Neuronal stem cell (in vitro differentiated cells): ENCODE data around the gene ZNF592. TPM values are rescaled to one million over a fixed set of nuclear protein-coding genes. Genes with fewer than 3 reads are reported as not detected.

ENCODE experiments used
- DNase-seq: peaks from one replicate; pipeline ENCODE4 v3.0.0-alpha.2; 2013; ENCODE audit warnings: low spot score
- H2AFZ ChIP-seq: one replicate; pipeline ENCODE4 v1.6.1; 2013; ENCODE audit warnings: mild to moderate bottlenecking, low read length, inconsistent platforms
- H2AK5ac ChIP-seq: 2 replicates; pipeline ENCODE4 v1.6.1; 2013; ENCODE audit warnings: low read depth, mild to moderate bottlenecking, inconsistent platforms, low read length, moderate library complexity, mixed read lengths
- H2BK120ac ChIP-seq: 2 replicates; pipeline ENCODE4 v1.6.1; 2013; ENCODE audit warnings: low read depth, mild to moderate bottlenecking, inconsistent platforms, low read length, moderate library complexity, mixed read lengths
- H2BK12ac ChIP-seq: one replicate; pipeline ENCODE4 v1.6.1; 2013; ENCODE audit warnings: low read length, inconsistent platforms
- H2BK15ac ChIP-seq: 2 replicates; pipeline ENCODE4 v1.6.1; 2013; ENCODE audit warnings: mild to moderate bottlenecking, low read length, inconsistent platforms, mixed read lengths
- H2BK5ac ChIP-seq: one replicate; pipeline ENCODE4 v1.6.1; 2013; ENCODE audit warnings: inconsistent platforms, mild to moderate bottlenecking, low read length, moderate library complexity
- H3K14ac ChIP-seq: one replicate; pipeline ENCODE4 v1.6.1; 2013; ENCODE audit warnings: low read length, inconsistent platforms
- H3K18ac ChIP-seq: 2 replicates; pipeline ENCODE4 v1.6.1; 2013; ENCODE audit warnings: low read length, inconsistent platforms
- H3K23ac ChIP-seq: 2 replicates; pipeline ENCODE4 v1.6.1; 2013; ENCODE audit warnings: low read depth, mild to moderate bottlenecking, mixed read lengths, low read length, inconsistent platforms; ENCODE audit not compliant: poor library complexity
- H3K27ac ChIP-seq: replicated peaks from 3 replicates; pipeline ENCODE4 v1.5.1; 2013; ENCODE audit warnings: low read length, inconsistent platforms
- H3K27me3 ChIP-seq, 3 experiments: 2 replicates each; pipeline ENCODE4 v1.6.1; 2013; ENCODE audit warnings: low read length in 3 of 3, mild to moderate bottlenecking in 2 of 3, inconsistent platforms in 1 of 3, low read depth in 1 of 3, mixed read lengths in 1 of 3, moderate library complexity in 1 of 3; ENCODE audit not compliant: control insufficient read depth in 3 of 3, insufficient read depth in 3 of 3
- H3K36me3 ChIP-seq, 2 donors: replicated peaks in 1 of 2; 2 replicates each; pipeline ENCODE4 v1.6.1; 2013; ENCODE audit warnings: low read length in 2 of 2; ENCODE audit not compliant: control insufficient read depth in 2 of 2, insufficient read depth in 2 of 2
- H3K4ac ChIP-seq: 2 replicates; pipeline ENCODE4 v1.6.1; 2013; ENCODE audit warnings: inconsistent platforms, mild to moderate bottlenecking, low read length, moderate library complexity
- H3K4me1 ChIP-seq, 2 donors: 1 replicate in 1 of 2; 2 replicates in 1 of 2; pipeline ENCODE4 v1.6.1; 2013; ENCODE audit warnings: low read length in 2 of 2, low read depth in 1 of 2; ENCODE audit not compliant: control insufficient read depth in 2 of 2, insufficient read depth in 1 of 2
- H3K4me2 ChIP-seq: one replicate; pipeline ENCODE4 v1.6.1; 2013; ENCODE audit warnings: mild to moderate bottlenecking, low read length, inconsistent platforms; ENCODE audit not compliant: insufficient read depth, poor library complexity, severe bottlenecking
- H3K4me3 ChIP-seq, 2 donors: 2 replicates each; pipeline ENCODE4 v1.5.1; 2013; ENCODE audit warnings: low read length in 2 of 2, mild to moderate bottlenecking in 2 of 2, inconsistent platforms in 1 of 2, moderate library complexity in 1 of 2
- H3K79me1 ChIP-seq: one replicate; pipeline ENCODE4 v1.6.1; 2013; ENCODE audit warnings: low read depth, mild to moderate bottlenecking, inconsistent platforms, low read length, moderate library complexity
- H3K9ac ChIP-seq: one replicate; pipeline ENCODE4 v1.6.1; 2013; ENCODE audit warnings: mild to moderate bottlenecking, low read depth, low read length, inconsistent platforms; ENCODE audit not compliant: poor library complexity
- H3K9me3 ChIP-seq, 2 donors: replicated peaks in 1 of 2; 2 replicates each; pipeline versions ENCODE3 to v1.6.1; 2013; ENCODE audit warnings: low read length in 2 of 2, mild to moderate bottlenecking in 2 of 2, inconsistent platforms in 1 of 2, low read depth in 1 of 2, mixed read lengths in 1 of 2, moderate library complexity in 1 of 2; ENCODE audit not compliant: control insufficient read depth in 2 of 2, insufficient read depth in 1 of 2
- H4K8ac ChIP-seq: one replicate; pipeline ENCODE4 v1.6.1; 2013; ENCODE audit warnings: low read depth, mild to moderate bottlenecking, inconsistent platforms, low read length, moderate library complexity
- H4K91ac ChIP-seq: one replicate; pipeline ENCODE4 v1.6.1; 2013; ENCODE audit warnings: low read length, low read depth, mild to moderate bottlenecking, inconsistent platforms; ENCODE audit not compliant: poor library complexity
- WGBS, 2 donors: extraction: QIAGEN DNeasy Blood & Tissue Kit; methylation state at CpG; one replicate each; pipeline ENCODE4 v1.1.7; 2013; ENCODE audit warnings: missing lambda C conversion rate in 2 of 2, mixed read lengths in 1 of 2; ENCODE audit not compliant: insufficient read length in 2 of 2, insufficient replicate concordance in 1 of 2; ENCODE audit errors: extremely low coverage in 2 of 2; 5-methylcytosine and 5-hydroxymethylcytosine counted together
- polyA plus RNA-seq, 2 experiments: library from polyadenylated mRNA; stranded (reverse); fragments of 200-250 nt; gene quantifications; one replicate each; pipeline ENCODE4 v1.2.3, GENCODE V29; 2013

Gene ZNF592, protein sequence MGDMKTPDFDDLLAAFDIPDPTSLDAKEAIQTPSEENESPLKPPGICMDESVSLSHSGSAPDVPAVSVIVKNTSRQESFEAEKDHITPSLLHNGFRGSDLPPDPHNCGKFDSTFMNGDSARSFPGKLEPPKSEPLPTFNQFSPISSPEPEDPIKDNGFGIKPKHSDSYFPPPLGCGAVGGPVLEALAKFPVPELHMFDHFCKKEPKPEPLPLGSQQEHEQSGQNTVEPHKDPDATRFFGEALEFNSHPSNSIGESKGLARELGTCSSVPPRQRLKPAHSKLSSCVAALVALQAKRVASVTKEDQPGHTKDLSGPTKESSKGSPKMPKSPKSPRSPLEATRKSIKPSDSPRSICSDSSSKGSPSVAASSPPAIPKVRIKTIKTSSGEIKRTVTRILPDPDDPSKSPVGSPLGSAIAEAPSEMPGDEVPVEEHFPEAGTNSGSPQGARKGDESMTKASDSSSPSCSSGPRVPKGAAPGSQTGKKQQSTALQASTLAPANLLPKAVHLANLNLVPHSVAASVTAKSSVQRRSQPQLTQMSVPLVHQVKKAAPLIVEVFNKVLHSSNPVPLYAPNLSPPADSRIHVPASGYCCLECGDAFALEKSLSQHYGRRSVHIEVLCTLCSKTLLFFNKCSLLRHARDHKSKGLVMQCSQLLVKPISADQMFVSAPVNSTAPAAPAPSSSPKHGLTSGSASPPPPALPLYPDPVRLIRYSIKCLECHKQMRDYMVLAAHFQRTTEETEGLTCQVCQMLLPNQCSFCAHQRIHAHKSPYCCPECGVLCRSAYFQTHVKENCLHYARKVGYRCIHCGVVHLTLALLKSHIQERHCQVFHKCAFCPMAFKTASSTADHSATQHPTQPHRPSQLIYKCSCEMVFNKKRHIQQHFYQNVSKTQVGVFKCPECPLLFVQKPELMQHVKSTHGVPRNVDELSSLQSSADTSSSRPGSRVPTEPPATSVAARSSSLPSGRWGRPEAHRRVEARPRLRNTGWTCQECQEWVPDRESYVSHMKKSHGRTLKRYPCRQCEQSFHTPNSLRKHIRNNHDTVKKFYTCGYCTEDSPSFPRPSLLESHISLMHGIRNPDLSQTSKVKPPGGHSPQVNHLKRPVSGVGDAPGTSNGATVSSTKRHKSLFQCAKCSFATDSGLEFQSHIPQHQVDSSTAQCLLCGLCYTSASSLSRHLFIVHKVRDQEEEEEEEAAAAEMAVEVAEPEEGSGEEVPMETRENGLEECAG (N-terminal part only)
- polyA plus RNA-seq (2013, experiment 1 of 2), result 9.5 TPM
- polyA plus RNA-seq (2013, experiment 2 of 2), result 9.8 TPM

DNA sequence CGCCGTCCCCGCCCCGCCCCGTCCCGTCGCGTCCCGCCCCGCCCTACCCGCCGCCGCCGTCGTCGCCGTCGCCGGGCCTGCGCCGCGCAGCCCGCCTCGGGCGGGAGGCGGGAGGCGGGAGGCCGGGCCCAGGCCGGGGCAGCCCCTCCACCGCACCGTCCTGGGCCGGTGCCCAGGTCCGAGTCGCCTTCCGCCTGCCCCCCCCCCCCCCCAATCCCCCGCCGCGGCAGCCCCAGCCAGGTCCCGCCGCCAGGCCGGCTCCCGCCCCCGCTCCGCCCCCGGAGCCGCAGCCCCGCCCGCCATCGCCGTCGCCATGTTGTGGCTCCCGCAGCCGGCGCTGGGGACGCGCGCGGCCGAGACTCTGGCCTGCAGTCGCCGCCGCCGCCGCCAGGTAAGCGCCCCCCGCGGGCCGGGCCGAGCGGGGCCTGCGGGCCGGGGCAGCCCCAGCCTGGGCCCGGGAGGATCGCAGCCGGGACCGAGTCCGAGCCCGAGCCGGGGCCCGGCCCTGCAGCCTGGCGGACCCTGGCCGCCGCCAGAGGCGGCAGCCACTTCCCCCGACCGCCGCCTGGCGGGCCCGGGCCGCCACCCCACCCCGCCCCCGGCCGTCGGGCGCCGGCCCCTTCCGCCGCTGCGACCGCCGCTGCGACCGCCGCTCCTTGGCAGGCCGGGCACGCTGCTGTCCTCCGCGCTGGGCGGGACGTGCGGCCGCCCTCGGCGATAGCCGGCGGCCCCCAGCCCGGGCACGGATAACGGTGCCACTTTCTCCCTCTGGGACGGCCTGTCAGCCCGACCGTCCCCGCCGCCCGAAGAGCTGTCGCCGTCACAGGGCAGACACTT, at the start of gene ZNF592:
ZNF592 (plus strand) TSS at position 319 of the 837 bp plus-strand sequence. CDS start 34,084 bp downstream, outside the sequence.
- no CpG with 5 or more reads among the region's 127 CpGs for WGBS, 2 donors
- peak within 1 kb of the TSS; percentile 72 for H4K8ac ChIP-seq
- no peak within 1 kb of the TSS for H3K4ac ChIP-seq
- H3K4me1 ChIP-seq, result peaks cover 6 to 9% of the 10 kb centered on the region in 2 donors
- peak within 1 kb of the TSS; percentile 64 for H2AK5ac ChIP-seq
- peak within 1 kb of the TSS; percentile 90 for H3K27ac ChIP-seq
- peak within 1 kb of the TSS; percentile 97 for H3K9ac ChIP-seq
- H2BK5ac ChIP-seq, result peak within 1 kb of the TSS; percentile 84
- H3K79me1 ChIP-seq, result no peaks in the 10 kb centered on the region
- peak within 1 kb of the TSS; percentile 84 for H3K4me2 ChIP-seq
- no peaks in the 10 kb centered on the region for H3K9me3 ChIP-seq
- H3K23ac ChIP-seq, result peak within 1 kb of the TSS; percentile 97
- peak within 1 kb of the TSS; percentile 59 to 94 for H3K4me3 ChIP-seq
- peak within 1 kb of the TSS; percentile 75 for H3K14ac ChIP-seq
- H3K18ac ChIP-seq, result peak within 1 kb of the TSS; percentile 98
- H2AFZ ChIP-seq, result peak within 1 kb of the TSS; percentile 95
- H4K91ac ChIP-seq, result peak within 1 kb of the TSS; percentile 39
- H3K36me3 ChIP-seq, result no peaks in the 10 kb centered on the region
- H3K27me3 ChIP-seq, result no peaks in the 10 kb centered on the region
- DNase-seq, result peak; percentile 64
- no peak within 1 kb of the TSS for H2BK12ac ChIP-seq
- H2BK120ac ChIP-seq, result no peak within 1 kb of the TSS
- H2BK15ac ChIP-seq, result peak within 1 kb of the TSS; percentile 95

DNA sequence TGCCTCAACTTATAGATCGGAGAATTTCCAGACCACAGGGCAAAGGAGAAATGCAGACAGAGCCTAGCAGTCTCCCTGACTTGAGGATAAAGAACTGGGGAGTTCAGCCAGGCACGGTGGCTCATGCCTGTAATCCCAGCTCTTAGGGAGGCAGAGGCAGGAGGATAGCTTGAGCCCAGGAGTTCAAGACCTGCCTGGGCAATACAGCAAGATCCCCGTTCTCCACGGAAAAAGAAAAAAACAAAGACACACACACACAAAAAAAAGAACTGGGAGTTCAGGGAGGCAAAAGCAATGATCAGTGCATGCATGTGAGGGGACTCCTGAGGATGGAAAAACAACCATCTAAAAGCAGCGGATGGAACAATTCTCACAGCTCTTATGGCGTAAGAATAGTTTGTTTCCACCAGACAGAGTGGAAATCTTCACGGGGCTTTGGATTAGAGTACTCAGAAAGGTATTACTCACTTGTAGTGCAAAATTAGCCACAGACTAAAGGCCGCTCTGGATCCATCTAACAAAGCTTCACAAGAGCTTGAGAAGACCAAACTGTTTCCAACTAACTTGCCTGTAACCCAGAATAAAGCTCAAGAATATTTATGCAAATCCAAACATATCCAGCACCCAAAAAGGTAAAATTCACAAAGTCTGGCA, 48.7 kb upstream of the ZNF592 start:
- no CpG with 5 or more reads among the region's 8 CpGs for WGBS, 2 donors
- H2BK15ac ChIP-seq, result no peak overlapping the region
- no peak overlapping the region for H4K91ac ChIP-seq
- H3K14ac ChIP-seq, result no peak overlapping the region
- no peaks in the 10 kb centered on the region for H3K9me3 ChIP-seq
- no peak overlapping the region for H3K9ac ChIP-seq
- H4K8ac ChIP-seq, result no peak overlapping the region
- H3K4me1 ChIP-seq, result no peaks in the 10 kb centered on the region
- no peak overlapping the region for H2AK5ac ChIP-seq
- no peak for DNase-seq
- no peak overlapping the region for H3K18ac ChIP-seq
- no peak overlapping the region for H3K23ac ChIP-seq
- no peaks in the 10 kb centered on the region for H3K27me3 ChIP-seq
- no peak overlapping the region for H3K4me3 ChIP-seq
- H2BK5ac ChIP-seq, result no peak overlapping the region
- no peak overlapping the region for H3K4me2 ChIP-seq
- peaks cover 5% of the 10 kb centered on the region for H3K79me1 ChIP-seq
- no peak overlapping the region for H2AFZ ChIP-seq
- peaks cover 7 to 37% of the 10 kb centered on the region in 2 donors for H3K36me3 ChIP-seq
- no peak overlapping the region for H3K4ac ChIP-seq
- H3K27ac ChIP-seq, result no peak overlapping the region
- no peak overlapping the region for H2BK12ac ChIP-seq
- no peak overlapping the region for H2BK120ac ChIP-seq

DNA sequence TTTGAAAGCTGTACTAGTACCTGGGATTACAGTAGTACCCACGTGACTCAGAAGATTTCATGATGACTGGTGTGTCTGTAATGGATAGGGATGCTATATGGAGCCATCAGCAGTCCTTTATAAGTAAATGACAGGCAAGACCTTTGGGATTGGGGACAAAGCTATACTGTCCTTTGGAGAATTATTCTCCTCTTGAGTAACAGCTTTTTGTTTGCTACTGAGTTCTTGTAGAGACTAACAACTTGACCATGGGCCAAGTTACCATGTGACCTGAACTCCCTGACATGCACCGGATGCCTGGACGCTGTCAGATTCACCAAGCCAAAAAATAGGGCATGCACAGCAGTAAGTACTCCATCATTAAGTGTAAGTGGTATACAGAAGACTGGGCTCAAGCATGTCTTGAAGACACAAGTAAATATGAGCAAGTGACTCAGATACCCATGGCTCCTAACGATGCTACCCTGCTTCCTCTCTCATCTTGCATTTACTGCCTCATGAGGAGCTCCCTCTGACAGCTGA, 45.4 kb upstream of the ZNF592 start:
- no peak overlapping the region for H3K4me3 ChIP-seq
- no peak overlapping the region for H3K4me2 ChIP-seq
- no peak overlapping the region for H2AK5ac ChIP-seq
- no peak overlapping the region for H4K8ac ChIP-seq
- no peaks in the 10 kb centered on the region for H3K4me1 ChIP-seq
- WGBS, 2 donors, result no CpG with 5 or more reads among the region's 4 CpGs
- no peak overlapping the region for H2BK12ac ChIP-seq
- no peak overlapping the region for H3K4ac ChIP-seq
- H3K27ac ChIP-seq, result no peak overlapping the region
- H3K36me3 ChIP-seq, result peaks cover 7 to 58% of the 10 kb centered on the region in 2 donors
- H3K14ac ChIP-seq, result no peak overlapping the region
- no peaks in the 10 kb centered on the region for H3K9me3 ChIP-seq
- no peak overlapping the region for H2BK5ac ChIP-seq
- no peak overlapping the region for H3K23ac ChIP-seq
- H3K18ac ChIP-seq, result no peak overlapping the region
- H4K91ac ChIP-seq, result no peak overlapping the region
- no peak overlapping the region for H2BK15ac ChIP-seq
- H3K79me1 ChIP-seq, result peaks cover 5% of the 10 kb centered on the region
- DNase-seq, result no peak
- no peak overlapping the region for H2BK120ac ChIP-seq
- no peak overlapping the region for H2AFZ ChIP-seq
- H3K27me3 ChIP-seq, result no peaks in the 10 kb centered on the region
- H3K9ac ChIP-seq, result no peak overlapping the region
